Measurements from ENCODE around the gene ARHGAP9. TPM values are rescaled to one million over a fixed set of nuclear protein-coding genes. Genes with fewer than 3 reads are reported as not detected.
A peak's percentile ranks its signal among the peaks of the same experiment; 100 is the strongest.

ARHGAP9 gene
- total RNA-seq, 2 donors from 2014 or later, result 1.3 to 1.6 TPM

- no peaks in the 10 kb centered on the region for H3K36me3 ChIP-seq (ENCODE audit: control insufficient read depth, insufficient read depth, low read length)
- Mint-ChIP-seq H3K4me3 (no peak overlapping the region), H3K9me3 (no peaks in the 10 kb centered on the region), H3K27ac (no peak overlapping the region), H3K36me3 (ENCODE audit: low read depth) (no peaks in the 10 kb centered on the region), H3K27me3 (ENCODE audit: insufficient read depth) (peaks cover 50% of the 10 kb centered on the region), H3K4me1 (peaks cover 33% of the 10 kb centered on the region)
- no peak overlapping the region for H3K27ac ChIP-seq (ENCODE audit: low read depth, low read length)
- no peak for DNase-seq
- H3K9ac ChIP-seq (ENCODE audit: extremely low read depth, low read length, poor library complexity, severe bottlenecking), result no peak overlapping the region
- H3K4me3 ChIP-seq (ENCODE audit: low read length), result no peak overlapping the region
- 89 to 93% methylated on average over 7 to 10 of the region's 10 CpGs for WGBS, 2 experiments (ENCODE audit: insufficient coverage in 1 of 2, insufficient read length in 1 of 2)
- peaks cover 35% of the 10 kb centered on the region for H3K27me3 ChIP-seq (ENCODE audit: control insufficient read depth, insufficient read depth, low read length, poor library complexity, severe bottlenecking)
- no peaks in the 10 kb centered on the region for H3K4me1 ChIP-seq (ENCODE audit: control insufficient read depth, insufficient read depth, low read length)
- H3K9me3 ChIP-seq (ENCODE audit: control insufficient read depth, low read length), result no peaks in the 10 kb centered on the region
- TF ChIP-seq CTCF (conservative IDR thresholded peaks at IDR 0.05), result no peak
Observed at GRCh38 chr12:57479043-57479375, 657 bp downstream of the ARHGAP9 start.

- Histone ChIP-seq H3K9ac (ENCODE audit: extremely low read depth, low read length, poor library complexity, severe bottlenecking) (no peak overlapping the region), H3K36me3 (ENCODE audit: control insufficient read depth, insufficient read depth, low read length) (no peaks in the 10 kb centered on the region), H3K4me3 (ENCODE audit: low read length) (no peak overlapping the region), H3K27me3 (ENCODE audit: control insufficient read depth, insufficient read depth, low read length, poor library complexity, severe bottlenecking) (peaks cover 45% of the 10 kb centered on the region), H3K4me1 (ENCODE audit: control insufficient read depth, insufficient read depth, low read length) (no peaks in the 10 kb centered on the region), H3K27ac (ENCODE audit: low read depth, low read length) (no peak overlapping the region), H3K9me3 (ENCODE audit: control insufficient read depth, low read length) (no peaks in the 10 kb centered on the region)
- DNase-seq, result peak; percentile 75
- H3K36me3 Mint-ChIP-seq (ENCODE audit: low read depth), result no peaks in the 10 kb centered on the region
- peaks cover 29% of the 10 kb centered on the region for H3K4me1 Mint-ChIP-seq
- H3K27me3 Mint-ChIP-seq (ENCODE audit: insufficient read depth), result peaks cover 60% of the 10 kb centered on the region
- no peaks in the 10 kb centered on the region for H3K9me3 Mint-ChIP-seq
- 82 to 84% methylated on average over 5 to 11 of the region's 12 CpGs for WGBS, 2 experiments (ENCODE audit: insufficient coverage in 1 of 2, insufficient read length in 1 of 2)
- no peak overlapping the region for H3K27ac Mint-ChIP-seq
- TF ChIP-seq CTCF (conservative IDR thresholded peaks at IDR 0.05), result no peak
- H3K4me3 Mint-ChIP-seq, result no peak overlapping the region
Observed at GRCh38 chr12:57477710-57478681, 1.7 kb downstream of the ARHGAP9 start.

DNA sequence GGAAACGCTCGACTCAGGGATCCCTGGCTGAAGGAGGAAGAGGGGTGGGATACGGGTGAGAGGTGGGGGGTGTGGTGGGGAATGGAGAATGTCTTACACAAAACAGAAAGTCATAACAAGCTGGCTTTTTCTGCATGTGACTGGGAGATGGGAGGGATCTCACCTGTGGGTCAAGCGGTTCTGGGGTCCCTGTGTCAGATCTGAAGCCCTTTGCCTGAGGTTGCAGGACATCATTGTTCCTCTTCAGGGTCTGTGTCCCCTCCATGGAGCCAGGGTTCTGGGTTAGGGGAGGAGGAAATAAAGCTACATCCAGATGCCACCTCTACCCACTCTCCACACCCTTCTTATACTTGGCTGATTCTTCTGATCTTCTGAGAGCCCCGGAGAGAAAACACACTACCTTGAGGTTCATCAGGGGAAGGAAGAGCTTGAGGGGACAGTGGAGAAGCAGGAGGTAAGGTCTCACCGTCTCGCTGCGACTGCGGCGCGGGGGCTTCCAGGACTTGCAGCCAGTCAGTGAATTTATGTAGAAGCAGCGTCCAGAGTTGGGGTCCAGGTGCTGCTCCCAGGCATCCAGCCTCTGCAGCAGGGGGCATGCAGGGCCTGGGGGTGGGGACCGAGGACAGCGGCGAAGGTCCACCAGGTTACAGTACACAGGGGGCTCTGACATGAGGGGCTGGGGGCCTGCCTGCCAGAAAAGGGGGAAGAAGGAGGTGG lies 2.5 kb downstream of the ARHGAP9 start:
- H3K4me3 ChIP-seq (ENCODE audit: low read length), result no peak overlapping the region
- no peak for TF ChIP-seq CTCF (conservative IDR thresholded peaks at IDR 0.05)
- no peak for DNase-seq
- H3K9ac ChIP-seq (ENCODE audit: extremely low read depth, low read length, poor library complexity, severe bottlenecking), result no peak overlapping the region
- Mint-ChIP-seq H3K36me3 (ENCODE audit: low read depth) (no peaks in the 10 kb centered on the region), H3K9me3 (no peaks in the 10 kb centered on the region), H3K27me3 (ENCODE audit: insufficient read depth) (peaks cover 68% of the 10 kb centered on the region), H3K4me1 (peaks cover 29% of the 10 kb centered on the region), H3K4me3 (no peak overlapping the region), H3K27ac (no peak overlapping the region)
- peaks cover 53% of the 10 kb centered on the region for H3K27me3 ChIP-seq (ENCODE audit: control insufficient read depth, insufficient read depth, low read length, poor library complexity, severe bottlenecking)
- H3K27ac ChIP-seq (ENCODE audit: low read depth, low read length), result no peak overlapping the region
- H3K9me3 ChIP-seq (ENCODE audit: control insufficient read depth, low read length), result no peaks in the 10 kb centered on the region
- H3K36me3 ChIP-seq (ENCODE audit: control insufficient read depth, insufficient read depth, low read length), result no peaks in the 10 kb centered on the region
- 92% methylated on average over 6 to 15 of the region's 15 CpGs for WGBS, 2 experiments (ENCODE audit: insufficient coverage in 1 of 2, insufficient read length in 1 of 2)
- no peaks in the 10 kb centered on the region for H3K4me1 ChIP-seq (ENCODE audit: control insufficient read depth, insufficient read depth, low read length)

All from endodermal cell (in vitro differentiated cells).